HG02610 (cell line): ENCODE data around the gene WDSUB1.
A peak's percentile ranks its signal among the peaks of the same experiment; 100 is the strongest.

Experiments used
- ATAC-seq: cut with Tn5 transposase; IDR thresholded peaks from one replicate; pipeline ENCODE4 v1.9.1; 2021; ENCODE audit warnings: mild to moderate bottlenecking, moderate library complexity; ENCODE audit not compliant: unreplicated experiment

Gene WDSUB1

GRCh38 chr2:159285929-159286708 is at the start of gene WDSUB1:
Gene WDSUB1, minus strand, starts transcription at chr2:159286703. Its CDS starts 3,634 bp downstream, at chr2:159283069.
- ATAC-seq: peak; percentile 18

GRCh38 chr2:159326569-159327255 is 40.2 kb upstream of the WDSUB1 start:
- ATAC-seq: no peak

GRCh38 chr2:159322419-159322818 is 35.9 kb upstream of the WDSUB1 start:
- no peak for ATAC-seq

- no peak for ATAC-seq
Observed at GRCh38 chr2:159317392-159318088, 31.0 kb upstream of the WDSUB1 start.

DNA sequence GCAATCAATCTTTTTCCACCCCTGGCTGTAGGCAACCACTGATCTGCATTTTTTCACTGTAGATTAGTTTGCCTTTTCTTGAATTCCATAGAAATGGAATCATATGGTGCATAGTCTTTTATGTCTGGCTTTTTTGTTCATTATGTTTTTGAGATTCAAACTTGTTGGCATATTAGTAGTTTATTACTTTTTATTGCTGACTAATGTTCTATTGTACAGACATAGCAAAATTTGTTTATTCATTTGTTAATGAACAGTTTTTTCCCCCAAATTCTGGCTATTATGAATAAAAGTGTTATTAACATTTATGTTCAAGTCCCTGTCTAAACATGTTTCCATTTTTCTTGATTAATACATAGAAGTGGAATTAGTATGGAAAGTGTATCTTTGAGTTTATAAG is 21.4 kb upstream of the WDSUB1 start:
- no peak for ATAC-seq

- no peak for ATAC-seq
Observed at GRCh38 chr2:159300586-159300985, 14.1 kb upstream of the WDSUB1 start.

DNA sequence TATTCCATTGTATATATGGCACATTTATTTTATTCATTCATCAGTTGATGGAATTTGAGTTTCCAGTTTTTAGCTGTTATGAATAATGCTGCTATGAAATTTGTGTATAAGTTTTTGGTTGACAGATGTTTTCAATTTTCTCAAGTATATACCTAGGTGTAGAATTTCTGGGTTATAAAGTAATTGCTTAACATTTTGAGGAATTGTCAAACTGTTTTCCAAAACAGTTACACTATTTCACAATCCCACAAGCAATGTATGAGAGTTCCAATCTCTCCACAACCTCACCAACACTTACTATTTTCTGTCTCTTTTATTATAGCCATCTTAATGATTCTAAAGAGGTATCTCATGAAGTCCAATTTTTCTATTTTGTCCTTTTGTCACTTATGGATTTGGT is 12.5 kb upstream of the WDSUB1 start:
- ATAC-seq: no peak

DNA sequence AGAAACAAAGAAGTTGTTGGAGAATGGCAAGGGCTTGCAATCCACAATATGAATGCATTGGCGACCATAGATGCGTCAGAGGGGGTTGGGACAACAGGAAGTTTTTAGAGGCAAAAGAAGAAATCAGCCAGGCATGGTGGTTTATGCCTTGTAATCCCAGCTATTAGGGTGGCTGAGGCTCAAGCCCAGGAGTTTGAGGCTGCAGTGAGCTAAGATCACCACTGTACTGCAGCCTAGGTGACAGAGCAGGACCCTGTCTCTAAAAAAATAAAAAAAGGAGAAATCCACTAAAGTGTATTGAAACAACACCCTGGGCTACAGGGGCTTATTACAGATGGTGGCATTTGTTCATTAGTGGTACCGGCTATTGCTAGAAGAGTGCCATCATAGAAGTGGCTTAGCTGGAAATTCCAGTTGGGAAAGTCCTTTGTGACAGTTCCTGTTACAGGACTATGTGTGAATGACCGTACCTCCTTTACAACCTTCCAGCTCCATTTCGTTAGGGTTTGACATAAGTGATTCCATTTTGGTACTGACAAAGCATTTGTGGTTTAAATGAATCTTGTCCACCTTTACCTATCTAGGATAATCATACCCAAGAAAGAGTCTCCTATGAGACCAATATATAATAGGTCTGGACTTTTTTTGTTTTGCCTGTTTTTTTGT is 10.7 kb upstream of the WDSUB1 start:
- ATAC-seq: no peak

- no peak for ATAC-seq
Observed at GRCh38 chr2:159292157-159292556, 5.7 kb upstream of the WDSUB1 start.

DNA sequence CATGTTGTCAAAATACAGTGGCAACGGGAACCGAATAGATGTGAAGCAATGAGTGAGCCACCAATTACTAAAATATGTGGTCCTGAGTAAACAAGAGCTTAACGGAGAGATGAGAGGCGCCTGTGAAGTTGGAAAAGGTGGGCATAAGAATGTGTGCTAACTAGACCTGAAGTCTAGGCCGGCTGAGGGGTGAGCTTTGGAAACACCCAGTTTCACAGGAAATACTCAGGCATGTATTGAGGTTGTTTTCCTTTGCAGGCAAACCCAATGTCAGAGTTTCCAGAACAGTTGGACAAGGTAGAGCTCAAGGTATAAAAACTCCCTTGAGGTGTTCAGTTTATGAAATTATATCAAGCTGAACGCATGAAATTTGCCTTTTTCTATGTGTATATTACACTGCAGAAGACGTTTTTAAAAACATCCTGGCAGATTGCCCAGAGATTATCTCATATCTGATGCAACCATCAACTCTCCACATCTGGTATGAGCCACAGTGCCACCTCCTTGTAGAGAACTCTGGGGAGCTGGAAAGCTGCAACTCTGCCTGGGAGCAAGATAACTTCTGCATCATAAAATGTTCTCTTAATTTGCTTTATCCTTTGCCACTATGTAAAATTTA is 3.9 kb upstream of the WDSUB1 start:
- no peak for ATAC-seq

DNA sequence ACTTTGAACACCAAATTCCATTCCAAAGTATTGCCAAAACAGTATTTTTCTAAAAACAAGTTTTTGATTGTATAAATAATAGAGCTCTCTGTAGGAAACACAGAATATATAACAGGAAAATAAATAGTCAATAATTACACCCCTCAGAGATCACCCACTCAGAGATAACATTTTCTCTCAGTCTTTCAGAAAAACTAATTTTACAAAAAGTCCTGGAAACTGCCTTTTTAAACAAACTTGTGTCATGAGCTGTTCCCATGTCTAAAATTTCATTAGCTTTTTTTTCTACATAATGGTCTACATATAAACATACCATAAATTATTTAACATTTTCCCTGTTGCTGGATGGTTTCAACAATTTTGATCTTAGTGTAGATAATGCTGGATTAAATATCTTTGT is 1.2 kb upstream of the WDSUB1 start:
- no peak for ATAC-seq

DNA sequence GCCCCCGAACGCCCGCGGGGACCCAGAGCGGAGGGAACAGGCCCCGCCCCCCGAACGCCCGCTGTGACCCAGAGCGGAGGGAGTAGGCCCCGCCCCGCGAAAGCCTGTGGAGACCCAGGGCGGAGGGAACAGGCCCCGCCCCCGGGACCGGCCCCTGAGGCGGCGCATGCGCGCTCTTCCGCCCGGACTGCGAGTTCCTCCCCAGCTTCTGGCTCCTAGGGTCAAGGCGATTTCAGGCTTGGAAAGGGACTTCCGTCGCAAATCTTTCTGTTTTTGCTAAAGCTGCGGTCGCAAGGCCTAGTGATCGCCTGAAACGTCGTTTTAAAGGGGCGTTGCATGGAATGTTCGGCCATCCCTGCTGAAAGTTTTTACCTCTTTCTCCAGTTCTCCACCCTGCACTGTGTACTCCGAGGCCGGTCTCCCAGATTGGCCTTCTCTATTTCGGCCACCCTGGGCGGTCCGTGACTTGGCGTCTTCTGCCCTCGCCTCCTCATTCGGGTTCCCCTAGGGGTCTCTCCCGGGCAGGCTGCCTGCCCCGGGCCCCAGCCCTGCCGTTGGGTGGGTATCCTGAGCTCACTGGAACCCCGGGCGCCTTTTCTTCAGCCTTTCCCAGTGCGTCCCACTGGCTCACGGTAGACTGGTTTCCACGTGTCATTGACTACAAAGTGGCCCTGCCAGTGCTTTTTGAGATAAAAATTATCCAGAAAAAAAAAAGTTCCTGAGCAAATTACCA is 372 bp upstream of the WDSUB1 start:
- ATAC-seq: peak; percentile 83

GRCh38 chr2:159285433-159285832 is 1.1 kb downstream of the WDSUB1 start:
- no peak for ATAC-seq

DNA sequence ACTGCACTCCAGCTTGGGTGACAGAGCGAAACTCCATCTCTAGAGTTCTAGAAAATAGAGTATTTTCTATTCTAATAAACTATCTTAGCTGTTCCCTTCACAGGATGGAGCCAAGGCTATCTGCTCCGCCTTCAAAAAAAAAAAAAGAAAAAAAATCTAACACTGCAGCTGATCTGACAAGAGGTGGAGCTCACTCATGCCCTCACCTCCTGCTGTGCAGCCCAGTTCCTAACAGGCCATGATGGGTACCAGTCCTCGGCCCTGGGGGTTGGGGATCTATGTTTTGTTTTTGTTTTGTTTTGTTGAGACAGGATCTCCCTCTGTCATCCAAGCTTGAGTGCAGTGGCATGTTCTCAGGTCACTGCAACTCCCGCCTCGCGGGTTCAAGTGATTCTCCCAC is 3.0 kb downstream of the WDSUB1 start:
- no peak for ATAC-seq

GRCh38 chr2:159281002-159281401 is 5.5 kb downstream of the WDSUB1 start:
- ATAC-seq: no peak

- no peak for ATAC-seq
Observed at GRCh38 chr2:159279700-159280099, 6.8 kb downstream of the WDSUB1 start.

DNA sequence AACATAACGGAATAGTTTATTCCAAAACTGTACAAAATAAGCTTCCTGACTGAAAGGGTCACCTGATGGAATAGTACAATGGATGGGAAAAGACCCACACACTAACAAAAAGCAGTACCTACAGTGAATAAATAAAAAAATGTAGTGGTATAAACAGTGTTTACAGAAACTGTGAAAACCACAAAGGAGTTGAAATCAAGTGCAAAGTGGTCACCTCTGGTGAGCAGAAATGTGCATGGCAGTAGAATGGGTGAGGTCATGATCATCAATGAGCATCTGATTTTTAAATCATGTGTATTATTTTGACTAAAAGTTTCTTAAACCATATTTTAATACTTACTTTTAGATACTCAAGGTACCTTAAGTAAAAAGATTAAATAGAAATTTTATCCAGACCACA is 11.4 kb downstream of the WDSUB1 start:
- no peak for ATAC-seq

DNA sequence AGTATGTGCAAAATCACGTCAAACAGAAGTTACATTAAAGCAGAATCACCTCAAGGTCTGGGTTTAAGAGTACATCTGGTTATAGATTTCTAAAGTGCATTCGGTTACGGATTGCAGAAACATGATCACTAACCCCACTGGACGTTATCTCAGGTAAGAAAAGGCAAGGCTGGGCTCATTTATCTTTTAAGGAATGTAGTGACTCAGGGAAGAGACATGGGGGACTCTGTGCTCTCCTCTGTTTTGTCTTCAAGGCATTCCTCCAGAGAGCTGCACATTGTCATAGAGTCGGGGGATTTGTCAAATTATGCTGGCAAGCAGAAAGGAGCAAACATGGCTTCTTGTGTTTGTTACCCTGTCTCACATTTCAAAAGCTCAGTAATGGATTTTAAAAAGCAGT is 14.3 kb downstream of the WDSUB1 start:
- no peak for ATAC-seq

DNA sequence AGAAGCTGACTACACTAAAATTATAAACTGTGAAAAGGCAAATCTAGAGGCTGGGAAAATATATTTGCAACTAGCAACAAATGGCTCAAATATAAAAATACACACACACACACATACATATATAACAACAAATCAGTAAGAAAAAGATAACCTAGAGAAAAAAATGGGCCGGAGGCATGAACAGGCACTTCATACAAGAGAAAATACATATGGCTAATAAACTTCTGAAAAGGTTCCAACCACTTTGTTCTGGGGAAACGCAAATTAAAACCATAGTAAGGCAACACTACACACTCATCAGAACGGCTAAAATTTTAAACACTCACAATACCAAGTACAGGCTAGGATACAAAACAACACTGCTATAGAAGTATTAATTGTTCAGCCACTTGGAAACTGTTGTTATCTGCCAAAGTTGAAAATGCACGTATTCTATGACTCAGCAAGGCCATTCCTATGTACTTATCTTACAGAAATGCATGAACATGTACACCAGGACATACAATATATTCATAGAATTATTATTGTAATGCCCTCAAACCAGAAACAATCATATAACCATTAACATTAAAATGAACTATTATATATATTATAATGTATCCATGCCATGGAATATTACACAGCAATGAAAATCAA is 15.6 kb downstream of the WDSUB1 start:
- ATAC-seq: no peak

DNA sequence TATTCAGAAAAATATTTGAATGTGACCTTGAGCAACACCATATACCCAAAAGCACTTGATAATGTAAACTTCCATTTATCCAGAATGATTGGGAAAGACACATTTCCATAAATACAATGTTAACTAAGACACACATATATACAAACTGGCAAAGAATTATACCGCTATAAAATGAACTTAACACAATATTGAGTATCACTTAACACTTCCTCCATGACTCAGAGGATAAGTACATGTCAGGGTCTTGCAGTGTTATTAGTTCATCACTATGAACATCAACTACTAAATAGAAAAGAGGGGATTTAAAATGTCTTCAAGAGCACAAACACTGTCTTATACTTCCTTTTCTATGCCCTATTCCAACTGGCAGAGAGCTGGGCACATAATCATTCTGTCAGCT is 18.6 kb downstream of the WDSUB1 start:
- ATAC-seq: no peak
